SU-DHL-6 (cell line): ENCODE results near the gene KCNMB2.

Experiments
- H2AFZ ChIP-seq: fragments of 200-600 bp; sonication (generic); 2 replicates; pipeline ENCODE4 v1.6.1; 2014; ENCODE audit warnings: low read depth, mild to moderate bottlenecking, moderate library complexity, mixed read lengths, antibody characterized with exemption, low read length; ENCODE audit not compliant: severe bottlenecking
- H3F3A ChIP-seq: fragments of 200-600 bp; shearing (Covaris generic); 2 replicates; pipeline ENCODE4 v1.6.0; 2016; ENCODE audit warnings: antibody characterized with exemption, mild to moderate bottlenecking; ENCODE audit not compliant: insufficient read depth
- H3K27ac ChIP-seq: fragments of 200-600 bp; sonication (generic); 2 replicates; pipeline ENCODE4 v1.5.1; 2016; ENCODE audit warnings: low read depth, mild to moderate bottlenecking, low read length, moderate library complexity, mixed read lengths
- H3K27me3 ChIP-seq: fragments of 200-600 bp; sonication (generic), shearing (Covaris generic); 2 replicates; pipeline ENCODE4 v1.6.0; 2014; ENCODE audit warnings: mild to moderate bottlenecking, low read length
- H3K36me3 ChIP-seq: fragments of 200-600 bp; sonication (generic); 2 replicates; pipeline ENCODE4 v1.6.1; 2014; ENCODE audit warnings: mild to moderate bottlenecking, low read length, mixed read lengths
- H3K4me2 ChIP-seq: fragments of 300-600, 200-600 bp; shearing (Covaris generic), sonication (generic); 2 replicates; pipeline ENCODE4 v1.6.0; 2014; ENCODE audit warnings: low read length, low read depth, mild to moderate bottlenecking; ENCODE audit not compliant: poor library complexity, severe bottlenecking
- H3K4me3 ChIP-seq: fragments of 200-600 bp; sonication (generic); 2 replicates; pipeline ENCODE4 v1.5.1; 2014; ENCODE audit warnings: antibody characterized with exemption, low read length, mild to moderate bottlenecking, mixed read lengths; ENCODE audit not compliant: insufficient read depth, poor library complexity, severe bottlenecking
- H3K79me2 ChIP-seq: fragments of 200-600 bp; sonication (generic); 2 replicates; pipeline ENCODE4 v1.6.1; 2014; ENCODE audit warnings: mild to moderate bottlenecking, low read length, moderate library complexity; ENCODE audit not compliant: insufficient read depth
- H3K9ac ChIP-seq: fragments of 200-600 bp; sonication (generic); 2 replicates; pipeline ENCODE4 v1.7.0; 2014; ENCODE audit warnings: mild to moderate bottlenecking, low read length
- H3K9me2 ChIP-seq: fragments of 200-600 bp; sonication (generic); replicated peaks from 2 replicates; pipeline ENCODE4 v1.6.1; 2014; ENCODE audit warnings: low read length; ENCODE audit not compliant: insufficient read depth
- H3K9me3 ChIP-seq: fragments of 200-600 bp; sonication (generic); 2 replicates; pipeline ENCODE4 v1.6.1; 2014; ENCODE audit warnings: low read length, mixed read lengths; ENCODE audit not compliant: insufficient read depth
- H4K20me1 ChIP-seq: fragments of 200-600 bp; sonication (generic); 2 replicates; pipeline ENCODE4 v1.6.1; 2014; ENCODE audit warnings: low read depth, mild to moderate bottlenecking, antibody characterized with exemption, low read length, moderate library complexity, mixed read lengths
- CTCF ChIP-seq: fragments of 200-600 bp; sonication (generic); IDR thresholded peaks from one replicate; pipeline ENCODE4 v1.5.1; 2017; ENCODE audit warnings: antibody characterized with exemption, mild to moderate bottlenecking, low read length, moderate library complexity; ENCODE audit not compliant: insufficient read depth, poor library complexity, severe bottlenecking
- EZH2phosphoT487 ChIP-seq: fragments of 200-600 bp; sonication (generic), shearing (Covaris generic); conservative IDR thresholded peaks from 2 replicates; pipeline ENCODE4 v1.6.1; 2018; ENCODE audit warnings: mild to moderate bottlenecking, antibody characterized with exemption, low read length, moderate library complexity, mixed read lengths

Gene KCNMB2

GRCh38 chr3:178868681-178869080 lies 332.4 kb downstream of the KCNMB2 start:
- Histone ChIP-seq H4K20me1 (no peaks in the 10 kb centered on the region), H3K79me2 (no peaks in the 10 kb centered on the region), H3K27ac (no peak overlapping the region), H3F3A (no peaks in the 10 kb centered on the region), H3K4me3 (no peak overlapping the region), H3K9me2 (no peaks in the 10 kb centered on the region), H3K27me3 (no peaks in the 10 kb centered on the region), H3K36me3 (no peaks in the 10 kb centered on the region), H2AFZ (no peak overlapping the region), H3K9ac (no peak overlapping the region), H3K9me3 (no peaks in the 10 kb centered on the region), H3K4me2 (no peak overlapping the region)
- TF ChIP-seq EZH2phosphoT487 (no peak), CTCF (no peak)

GRCh38 chr3:178870085-178870484 lies 333.8 kb downstream of the KCNMB2 start:
- no peaks in the 10 kb centered on the region for H3F3A ChIP-seq

GRCh38 chr3:178875157-178875556 lies 338.9 kb downstream of the KCNMB2 start:
- Histone ChIP-seq H3K9ac (no peak overlapping the region), H3K4me2 (no peak overlapping the region), H3K79me2 (no peaks in the 10 kb centered on the region), H3K9me2 (no peaks in the 10 kb centered on the region), H2AFZ (no peak overlapping the region), H3K4me3 (no peak overlapping the region), H3K27ac (no peak overlapping the region), H3K27me3 (no peaks in the 10 kb centered on the region), H3K9me3 (no peaks in the 10 kb centered on the region), H3K36me3 (no peaks in the 10 kb centered on the region), H4K20me1 (no peaks in the 10 kb centered on the region), H3F3A (no peaks in the 10 kb centered on the region)
- TF ChIP-seq EZH2phosphoT487 (no peak), CTCF (no peak)

More at GRCh38 chr3:178870085-178870484, 333.8 kb downstream of the KCNMB2 start:
- Histone ChIP-seq H3K9ac (no peak overlapping the region), H4K20me1 (no peaks in the 10 kb centered on the region), H3K4me3 (no peak overlapping the region), H3K36me3 (no peaks in the 10 kb centered on the region), H3K79me2 (no peaks in the 10 kb centered on the region), H3K27ac (no peak overlapping the region), H2AFZ (no peak overlapping the region), H3K27me3 (no peaks in the 10 kb centered on the region), H3K4me2 (no peak overlapping the region), H3K9me3 (no peaks in the 10 kb centered on the region), H3K9me2 (no peaks in the 10 kb centered on the region)
- TF ChIP-seq CTCF (no peak), EZH2phosphoT487 (no peak)

- H3K36me3 ChIP-seq, result no peaks in the 10 kb centered on the region
- H3K27ac ChIP-seq, result no peak overlapping the region
- no peaks in the 10 kb centered on the region for H3K9me3 ChIP-seq
- H3K27me3 ChIP-seq, result no peaks in the 10 kb centered on the region
- no peaks in the 10 kb centered on the region for H3K9me2 ChIP-seq
- H3F3A ChIP-seq, result no peaks in the 10 kb centered on the region
- no peak overlapping the region for H3K4me2 ChIP-seq
- no peak overlapping the region for H3K4me3 ChIP-seq
- H2AFZ ChIP-seq, result no peak overlapping the region
- H4K20me1 ChIP-seq, result no peaks in the 10 kb centered on the region
- no peak overlapping the region for H3K9ac ChIP-seq
- TF ChIP-seq EZH2phosphoT487 (no peak), CTCF (no peak)
- H3K79me2 ChIP-seq, result no peaks in the 10 kb centered on the region
These were observed 339.6 kb downstream of the KCNMB2 start for GRCh38 chr3:178875836-178876235.
